HCT116 (cell line): ENCODE data around the gene PPM1M. TPM values are rescaled to one million over a fixed set of nuclear protein-coding genes. Genes with fewer than 3 reads are reported as not detected.

ENCODE experiments used
- ATAC-seq: fragments of 200-7000 bp; cut with Tn5 transposase; 2 replicates; pipeline ENCODE4 v1.9.1; 2020; ENCODE audit warnings: mild to moderate bottlenecking, moderate library complexity
- BruUV-seq: library from RNA; stranded (reverse); fragments of 400-500 nt; replicated peaks from 2 replicates; lab custom pipeline; 2021; lab: Mats Ljungman, UMichigan
- CTCF ChIA-PET: fragments of 300-600 bp; sonication (Branson Sonifier 250); formaldehyde crosslinking; loops from one replicate; lab custom pipeline; 2021; ENCODE audit warnings: antibody characterized with exemption; lab: Charles Lee
- POLR2A ChIA-PET: fragments of 300-600, 350-600 bp; sonication (Branson Sonifier 250); formaldehyde crosslinking; loops from one replicate; lab custom pipeline; 2021; ENCODE audit warnings: antibody characterized with exemption; lab: Charles Lee
- RAD21 ChIA-PET, 2 experiments: fragments of 300-600 bp; sonication (Branson Sonifier 250); formaldehyde crosslinking; loops; one replicate each; lab custom pipeline; 2023; ENCODE audit warnings: low total read pairs in 2 of 2; ENCODE audit not compliant: uncharacterized antibody in 2 of 2, unreplicated experiment in 2 of 2, low non-redundant PET in 1 of 2; lab: Charles Lee
- DNase-seq: peaks from one replicate; pipeline ENCODE4 v3.0.0-alpha.2; 2010; ENCODE audit warnings: low read depth, low spot score
- H2AFZ ChIP-seq: fragments of 200-600 bp; shearing (Covaris generic), sonication (generic); 2 replicates; pipeline ENCODE4 v1.6.1; 2017; ENCODE audit warnings: low read depth, mixed run types, mixed read lengths, antibody characterized with exemption, low read length; ENCODE audit not compliant: poor library complexity, severe bottlenecking
- H3K27ac ChIP-seq: 2 replicates; pipeline ENCODE4 v1.5.1; 2012; ENCODE audit warnings: low read depth, low read length
- H3K27me3 ChIP-seq: fragments of 200-600 bp; sonication (generic); 2 replicates; pipeline ENCODE4 v1.6.1; 2016; ENCODE audit warnings: mixed run types, low read length, mixed read lengths; ENCODE audit not compliant: insufficient read depth
- H3K36me3 ChIP-seq, 2 experiments: fragments of 200-500 bp in 1 of 2; fragments of 200-600 bp in 1 of 2; sonication (Bioruptor generic) in 1 of 2; sonication (generic) in 1 of 2; 2 replicates each; pipeline versions ENCODE4 v1.5.1 to v1.6.1; 2014 to 2016; ENCODE audit warnings: low read length in 2 of 2, inconsistent platforms in 1 of 2, mixed read lengths in 1 of 2, mixed run types in 1 of 2; ENCODE audit not compliant: insufficient read depth in 2 of 2, control insufficient read depth in 1 of 2
- H3K4me1 ChIP-seq, 2 experiments: fragments of 200-600 bp in 1 of 2; sonication (generic) in 1 of 2; 2 replicates each; pipeline versions ENCODE4 v1.5.1 to v1.6.1; 2012 to 2017; ENCODE audit warnings: low read length in 2 of 2, inconsistent platforms in 1 of 2, mild to moderate bottlenecking in 1 of 2, mixed read lengths in 1 of 2, mixed run types in 1 of 2, moderate library complexity in 1 of 2; ENCODE audit not compliant: insufficient read depth in 2 of 2, control insufficient read depth in 1 of 2
- H3K4me2 ChIP-seq: fragments of 200-600 bp; sonication (generic); 2 replicates; pipeline ENCODE4 v1.6.1; 2017; ENCODE audit warnings: mixed run types, low read length, mixed read lengths
- H3K4me3 ChIP-seq, 2 experiments: fragments of 200-600 bp in 1 of 2; sonication (generic) in 1 of 2; replicated peaks in 1 of 2; 2 replicates each; pipeline ENCODE4 v1.5.1; 2011 to 2016; ENCODE audit warnings: low read length in 2 of 2, control low read depth in 1 of 2, low read depth in 1 of 2, mild to moderate bottlenecking in 1 of 2, mixed read lengths in 1 of 2, mixed run types in 1 of 2
- H3K79me2 ChIP-seq: fragments of 200-600 bp; sonication (generic); 2 replicates; pipeline ENCODE4 v1.6.1; 2017; ENCODE audit warnings: mild to moderate bottlenecking, mixed run types, low read length, moderate library complexity, mixed read lengths; ENCODE audit not compliant: insufficient read depth
- H3K9ac ChIP-seq: fragments of 200-600 bp; sonication (generic); 2 replicates; pipeline ENCODE4 v1.6.1; 2016; ENCODE audit warnings: low read length, mixed read lengths
- H3K9me2 ChIP-seq: fragments of 200-600 bp; sonication (generic), shearing (Covaris generic); 2 replicates; pipeline ENCODE4 v1.6.1; 2017; ENCODE audit warnings: mixed run types, mild to moderate bottlenecking, moderate library complexity; ENCODE audit not compliant: insufficient read depth
- H3K9me3 ChIP-seq, 2 experiments: fragments of 200-500 bp in 1 of 2; fragments of 200-600 bp in 1 of 2; sonication (Bioruptor generic) in 1 of 2; sonication (generic) in 1 of 2; 2 replicates each; pipeline ENCODE4 v1.6.1; 2014 to 2017; ENCODE audit warnings: low read length in 2 of 2, mixed read lengths in 2 of 2, inconsistent platforms in 1 of 2, low read depth in 1 of 2, mild to moderate bottlenecking in 1 of 2, mixed run types in 1 of 2, moderate library complexity in 1 of 2; ENCODE audit not compliant: control insufficient read depth in 1 of 2, insufficient read depth in 1 of 2
- H4K20me1 ChIP-seq: fragments of 200-600 bp; sonication (generic), shearing (Covaris generic); 2 replicates; pipeline ENCODE4 v1.6.1; 2017; ENCODE audit warnings: mixed run types, mild to moderate bottlenecking, moderate library complexity; ENCODE audit not compliant: insufficient read depth
- CBX3 ChIP-seq: IDR thresholded peaks from 2 replicates; pipeline ENCODE4 v1.6.1; 2012; ENCODE audit warnings: low read depth
- EZH2phosphoT487 ChIP-seq: fragments of 200-600 bp; IDR thresholded peaks from 2 replicates; pipeline ENCODE4 v1.6.1; 2018; ENCODE audit warnings: antibody characterized with exemption, borderline replicate concordance
- JUND ChIP-seq: IDR thresholded peaks from 2 replicates; pipeline ENCODE4 v1.6.1; 2012
- POLR2A ChIP-seq: IDR thresholded peaks from 2 replicates; pipeline ENCODE4 v1.7.0; 2011; ENCODE audit warnings: borderline replicate concordance; ENCODE audit not compliant: insufficient read depth, insufficient read length; ENCODE audit errors: extremely low read depth
- POLR2AphosphoS5 ChIP-seq: IDR thresholded peaks from 2 replicates; pipeline ENCODE4 v1.6.1; 2011; ENCODE audit warnings: mild to moderate bottlenecking, low read depth, low read length, moderate library complexity
- YY1 ChIP-seq: IDR thresholded peaks from 2 replicates; pipeline ENCODE4 v1.6.1; 2011; ENCODE audit warnings: low read length, low read depth, moderate library complexity, mild to moderate bottlenecking; ENCODE audit not compliant: insufficient replicate concordance; ENCODE audit errors: extremely low read depth
- intact Hi-C: fragments of 100-400 bp; cut with micrococcal nuclease; formaldehyde crosslinking; loops from 2 replicates; pipeline ENCODE4 v1.10.0; 2022
- total RNA-seq: library from RNA; stranded (reverse); gene quantifications from one replicate; pipeline ENCODE4 v1.2.1, GENCODE V29; 2021; ENCODE audit not compliant: unreplicated experiment

PPM1M gene
- total RNA-seq, 1 experiment from 2014 or later: 16.6 TPM

- RAD21 ChIA-PET: no interaction called here
- H3K27me3 ChIP-seq: no peaks in the 10 kb centered on the region
- H3K27ac ChIP-seq: no peak overlapping the region
- no peaks in the 10 kb centered on the region for H3K9me2 ChIP-seq
- intact Hi-C loops: no loop called here
- no peak overlapping the region for H2AFZ ChIP-seq
- ATAC-seq: no peak
- no peaks in the 10 kb centered on the region for H3K9me3 ChIP-seq
- H3K4me2 ChIP-seq: no peak overlapping the region
- no peaks in the 10 kb centered on the region for H3K79me2 ChIP-seq
- DNase-seq: no peak
- no peak for TF ChIP-seq JUND
- TF ChIP-seq, all 23 proteins: peak for 0
- Histone ChIP-seq H3K4me1 (peaks cover 0 to 12% of the 10 kb centered on the region in 2 experiments; a peak in 2 of 4 replicates), H3K36me3 (0 out of 4 replicates have a peak, but pooled peaks cover 0 to 8% of the 10 kb centered on the region in 2 experiments), H4K20me1 (no peaks in the 10 kb centered on the region), H3K4me3 (no peak overlapping the region), H3K9ac (no peak overlapping the region)
- CTCF ChIA-PET: interaction anchor here (1.2 to 1.5 kb wide), 2 partner anchors 16 to 76 kb away, joined by 3 to 5 read pairs; no protein-coding TSS in a partner anchor
- POLR2A ChIA-PET: no interaction called here
- BruUV-seq: no TSS peak
Measured at GRCh38 chr3:52295671-52296208, 50.2 kb downstream of the PPM1M start.

GRCh38 chr3:52297242-52298148 lies 51.9 kb downstream of the PPM1M start:
- Histone ChIP-seq H3K4me2 (no peak overlapping the region), H3K9me2 (no peaks in the 10 kb centered on the region), H2AFZ (no peak overlapping the region), H3K9me3 (no peaks in the 10 kb centered on the region), H3K9ac (no peak overlapping the region), H3K4me1 (peaks cover 0 to 14% of the 10 kb centered on the region in 2 experiments; a peak in 2 of 4 replicates), H3K79me2 (no peaks in the 10 kb centered on the region), H3K27me3 (no peaks in the 10 kb centered on the region), H3K36me3 (no peaks in the 10 kb centered on the region), H4K20me1 (no peaks in the 10 kb centered on the region), H3K4me3 (no peak overlapping the region), H3K27ac (no peak overlapping the region)
- ChIA-PET CTCF (interaction anchor here (1.5 kb wide), 1 partner anchor 17 kb away, joined by 5 read pairs; no protein-coding TSS in a partner anchor), POLR2A (no interaction called here), RAD21 (no interaction called here)
- DNase-seq (no peak), ATAC-seq (no peak)
- no TSS peak for BruUV-seq
- no peak for TF ChIP-seq YY1
- TF ChIP-seq CBX3: no peak
- TF ChIP-seq EZH2phosphoT487: no peak
- TF ChIP-seq POLR2AphosphoS5: no peak
- TF ChIP-seq POLR2A: no peak
- intact Hi-C loops: no loop called here
